NCI-H526 treated with DMSO at 0.1 percent for 48 hours (cell line): ENCODE measurements around the gene MYO1G.

Experiments
- DNase-seq: peaks from one replicate; lab custom pipeline; 2025; lab: John Stamatoyannopoulos, UW

Gene MYO1G

GRCh38 chr7:44980393-44981034 is 1.7 kb upstream of the MYO1G start:
- no peak for DNase-seq

DNA sequence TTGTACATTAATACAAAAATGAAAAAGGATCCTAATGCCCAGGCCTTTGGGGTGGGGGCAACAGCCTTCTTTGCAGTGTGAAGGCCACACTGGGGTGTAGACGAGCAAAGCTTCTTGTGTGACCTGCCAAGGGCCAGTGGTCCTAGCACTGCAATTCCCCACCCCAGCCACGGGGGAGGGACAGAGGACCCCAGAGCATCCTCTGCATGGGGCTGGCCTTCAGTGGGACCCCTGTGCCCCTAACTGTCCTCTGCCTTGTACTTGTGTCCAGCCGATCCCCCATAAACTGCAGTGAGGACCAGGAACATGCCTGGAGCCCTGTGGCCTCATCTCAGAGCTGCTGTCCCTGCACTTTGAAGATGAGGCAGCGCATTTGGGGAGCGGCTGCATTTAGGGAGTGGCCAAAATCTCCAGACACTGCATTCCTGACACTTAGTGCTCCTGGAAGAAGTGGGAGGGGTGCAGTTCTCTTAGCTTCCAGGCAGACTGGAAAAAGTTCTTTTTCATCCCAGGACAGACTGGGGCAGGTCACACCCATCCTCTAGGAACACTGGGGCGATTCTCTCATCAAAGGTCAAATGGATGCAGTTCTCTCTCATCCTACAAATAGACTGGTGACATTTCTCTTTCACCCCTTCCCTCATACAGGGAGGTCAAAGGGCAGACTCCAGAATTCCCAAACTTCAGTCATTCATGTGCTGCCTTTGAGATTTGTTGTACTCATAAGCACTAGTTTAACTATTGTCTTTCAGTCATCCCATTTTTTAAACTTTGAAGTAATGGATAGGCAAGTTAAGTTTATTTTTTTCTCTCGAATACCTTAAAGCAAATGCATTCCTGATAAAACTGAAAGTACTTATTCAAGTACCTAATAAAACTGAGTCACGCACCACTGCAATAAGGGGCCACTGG is 922 bp upstream of the MYO1G start:
- no peak for DNase-seq

DNA sequence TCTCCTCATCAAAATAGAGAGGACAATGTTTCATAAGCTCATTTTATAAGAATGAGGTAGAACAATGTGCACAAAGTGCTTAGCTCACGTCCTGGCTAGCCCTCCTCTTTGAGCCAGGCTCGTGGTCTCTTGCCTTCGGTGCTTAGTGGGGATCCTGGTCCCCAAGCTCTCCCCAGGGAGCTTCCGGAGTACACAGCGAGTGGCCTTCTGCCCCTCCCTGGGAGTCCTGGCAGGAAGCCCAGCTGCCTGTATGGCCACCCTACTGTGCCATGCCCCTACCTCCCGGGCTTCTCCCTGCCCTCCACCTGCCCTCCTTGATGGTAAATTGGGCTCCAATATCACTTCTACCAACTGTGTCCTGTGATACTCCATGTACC is 868 bp downstream of the MYO1G start:
- DNase-seq: no peak

DNA sequence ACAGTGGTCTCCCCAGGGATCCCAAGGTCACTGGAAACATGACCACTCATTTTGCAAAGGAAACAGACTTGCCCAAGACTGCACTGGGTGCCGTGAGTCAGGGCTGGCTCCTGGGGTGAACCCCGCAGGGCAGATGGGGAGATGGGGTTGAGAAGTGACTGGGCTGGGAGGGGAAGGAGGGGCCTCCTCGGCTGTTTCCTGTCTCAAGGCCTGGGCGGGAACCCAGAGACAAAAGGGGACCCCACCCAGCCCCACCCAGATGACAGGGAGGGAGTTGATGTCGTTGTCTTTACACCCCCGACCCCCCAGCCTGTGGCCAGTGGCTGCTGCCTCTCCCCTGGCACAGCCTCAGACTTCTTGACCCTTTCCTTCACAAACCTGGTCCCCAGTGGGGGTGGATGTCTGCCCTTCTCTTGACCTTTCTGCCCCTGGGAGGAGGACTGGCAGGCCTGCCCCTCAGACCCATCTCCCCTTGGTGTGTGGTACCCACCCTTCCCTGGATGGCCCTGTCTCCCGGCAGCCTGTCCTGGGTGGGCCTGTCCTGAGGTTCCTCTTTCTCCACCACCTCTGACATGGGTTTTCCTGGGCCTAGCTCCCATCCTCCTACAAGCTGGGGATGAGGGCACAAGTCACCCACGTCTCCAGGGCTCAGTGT is 1.4 kb downstream of the MYO1G start:
- no peak for DNase-seq

DNA sequence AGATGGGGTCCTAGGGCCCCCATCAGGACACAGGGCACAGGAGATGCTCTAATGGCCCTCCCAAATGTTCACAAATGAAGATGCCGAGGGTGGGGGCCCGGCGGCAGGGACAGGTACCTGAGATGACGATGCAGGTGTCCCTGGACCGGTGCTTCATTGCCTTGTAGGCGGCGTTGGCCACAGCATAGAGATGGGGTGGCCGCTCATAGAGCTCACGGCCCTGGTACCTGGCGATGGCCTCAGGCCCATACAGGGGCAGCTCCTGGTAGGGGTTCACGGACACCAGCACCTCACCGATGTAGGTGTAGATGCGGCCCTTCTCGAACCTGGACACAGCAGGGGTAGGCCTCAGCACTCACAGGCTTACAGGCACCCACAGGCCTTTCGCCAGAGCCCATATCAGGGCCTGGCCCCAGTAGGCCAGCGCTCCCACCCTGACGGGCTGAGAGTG is 2.0 kb downstream of the MYO1G start:
- no peak for DNase-seq

GRCh38 chr7:44976040-44976745 is 2.6 kb downstream of the MYO1G start:
- no peak for DNase-seq

DNA sequence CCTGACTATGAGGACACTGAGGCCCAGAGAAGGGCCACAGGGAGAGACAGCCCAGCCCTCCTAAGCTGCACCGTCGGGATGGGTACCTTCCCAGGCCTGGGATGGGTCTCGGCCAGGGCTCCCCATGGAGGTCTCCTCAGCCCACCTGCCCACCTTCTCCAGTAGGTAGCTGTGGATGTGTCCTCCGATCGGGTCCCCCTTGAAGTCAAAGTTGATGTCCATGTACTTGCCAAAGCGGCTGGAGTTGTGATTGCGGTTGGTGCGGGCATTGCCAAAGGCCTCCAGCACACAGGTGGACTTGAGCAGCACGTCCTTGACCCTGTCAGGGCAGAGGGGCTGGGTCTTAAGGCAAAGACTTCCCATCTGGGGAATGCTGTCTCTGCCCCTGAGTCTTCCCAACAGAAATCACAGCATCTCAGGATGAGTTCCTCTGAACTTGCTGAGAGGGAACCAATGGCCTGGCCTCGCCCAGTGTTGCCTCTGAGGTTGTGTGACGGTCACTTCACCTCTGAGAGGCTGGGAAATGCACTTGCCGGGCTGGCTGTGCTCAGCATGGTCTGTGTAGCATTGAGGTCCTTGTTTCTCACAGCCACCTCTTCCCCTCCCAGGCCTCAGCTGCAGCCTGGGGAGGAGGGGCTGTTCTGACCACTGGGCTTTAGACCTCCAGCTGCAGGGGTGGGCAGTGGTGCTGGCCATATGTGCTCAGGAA is 3.3 kb downstream of the MYO1G start:
- no peak for DNase-seq

- DNase-seq: no peak
These were observed 4.3 kb downstream of the MYO1G start for GRCh38 chr7:44974549-44974948.

DNA sequence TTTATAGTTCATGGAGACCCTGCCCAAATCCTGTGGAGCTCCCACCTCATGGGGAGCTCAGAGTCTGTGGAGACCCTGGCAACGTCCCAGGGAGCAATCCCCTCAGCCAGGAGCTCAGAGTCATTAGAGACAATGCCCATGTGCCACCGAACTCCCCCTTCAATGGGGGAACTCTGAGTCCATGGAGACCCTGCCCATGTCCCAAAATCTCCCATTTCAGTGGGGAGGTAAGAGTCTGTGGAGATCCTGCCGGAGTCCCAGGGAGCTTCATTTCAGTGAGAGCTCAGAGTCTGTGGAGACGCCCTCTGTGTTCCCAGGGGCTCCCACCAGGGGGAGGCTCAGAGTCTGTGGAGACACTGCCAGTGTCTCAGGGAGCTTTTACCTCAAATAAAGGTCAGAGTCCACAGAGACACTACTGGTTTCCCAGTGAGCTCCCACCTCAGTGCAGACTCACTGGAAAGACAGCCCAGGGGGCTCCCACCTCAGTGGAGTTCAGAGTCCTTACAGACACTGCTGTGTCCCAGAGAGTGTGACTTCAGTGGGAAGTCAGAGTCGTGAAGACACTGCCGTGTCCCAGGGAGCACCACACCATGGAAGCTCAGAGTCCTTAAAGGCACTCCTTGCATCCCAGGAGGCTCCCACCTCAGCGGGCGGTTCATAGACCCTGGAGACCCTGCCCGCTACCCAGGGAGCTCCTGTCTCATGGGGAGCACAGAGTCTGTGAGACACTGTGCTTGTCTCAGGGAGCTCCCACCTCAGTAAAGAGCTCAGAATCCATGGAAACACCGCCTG is 5.0 kb downstream of the MYO1G start:
- no peak for DNase-seq

GRCh38 chr7:44972562-44972961 is 6.3 kb downstream of the MYO1G start:
- no peak for DNase-seq

- no peak for DNase-seq
These were observed 6.8 kb downstream of the MYO1G start for GRCh38 chr7:44971902-44972441.

DNA sequence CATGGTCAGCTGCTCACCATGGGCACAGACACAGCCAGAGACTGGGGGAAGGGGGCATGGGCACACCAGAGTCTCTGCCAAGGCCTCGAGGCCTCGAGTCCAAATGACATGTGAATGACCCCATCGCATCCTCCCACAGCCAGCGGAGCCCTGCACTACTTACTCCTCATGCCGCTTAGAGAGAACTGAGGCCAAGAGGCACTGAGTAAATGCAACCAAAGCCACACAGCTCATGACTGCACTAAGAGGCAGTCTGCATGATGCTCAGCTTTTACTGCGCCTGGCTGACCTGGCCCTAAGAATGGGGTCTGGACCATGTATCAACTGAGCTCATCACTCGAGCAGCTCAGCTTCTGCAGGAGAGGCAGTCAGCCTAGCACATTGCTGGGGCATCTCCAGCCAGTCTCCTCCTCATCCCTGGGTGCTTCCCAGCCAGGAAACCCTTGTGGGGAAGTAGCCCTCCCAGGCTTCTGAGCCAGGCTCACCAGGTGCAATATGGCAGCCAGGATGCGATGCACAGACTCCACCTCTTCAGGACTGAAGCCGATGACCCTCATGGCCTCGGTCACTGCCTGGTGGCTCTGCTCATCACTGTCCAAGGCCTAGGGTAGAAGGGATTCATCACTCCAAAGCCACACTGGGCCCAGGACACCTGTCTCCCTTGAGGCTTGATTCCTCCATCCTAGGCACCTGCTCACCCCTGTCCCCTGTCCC is 7.5 kb downstream of the MYO1G start:
- DNase-seq: no peak

GRCh38 chr7:44970523-44971051 is 8.2 kb downstream of the MYO1G start:
- DNase-seq: no peak

DNA sequence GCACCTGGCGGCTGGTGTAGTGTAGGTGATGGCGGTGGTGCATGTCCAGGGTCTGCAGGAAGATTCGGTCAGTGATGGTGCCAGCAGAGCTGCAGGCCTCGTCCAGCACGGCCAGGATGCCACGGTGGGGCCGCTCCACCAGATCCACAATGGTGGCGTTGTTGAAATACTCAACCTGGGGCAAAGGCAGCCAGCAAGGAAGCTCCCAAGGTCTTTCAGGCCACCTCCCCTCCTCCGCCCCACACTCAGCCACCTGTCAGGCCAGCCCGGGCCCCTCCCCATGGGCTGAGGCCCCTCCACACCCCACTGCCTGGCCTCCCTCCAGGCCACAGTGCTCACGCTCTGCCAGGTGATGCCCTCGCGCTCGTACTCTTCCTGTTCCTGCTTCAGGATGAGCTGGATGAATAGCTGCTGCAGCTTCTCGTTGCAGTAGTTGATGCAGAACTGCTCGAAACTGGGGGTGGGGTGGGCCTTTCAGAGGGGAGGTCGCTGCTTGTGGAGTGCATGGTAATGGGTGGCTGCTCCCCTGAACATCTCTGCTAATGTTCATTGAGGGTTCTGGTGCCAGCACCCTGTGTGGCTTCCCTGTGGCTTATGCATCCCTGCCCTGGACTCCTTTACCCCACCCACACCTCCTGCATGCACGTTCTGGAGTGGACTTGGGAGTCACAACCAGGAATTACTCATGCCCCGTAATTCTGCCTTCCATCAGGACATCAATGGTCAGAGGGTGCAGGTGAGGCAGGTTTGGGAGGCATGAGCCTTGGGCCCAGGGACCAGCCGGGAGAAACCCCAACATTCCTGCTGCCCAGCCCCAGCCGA is 8.9 kb downstream of the MYO1G start:
- DNase-seq: no peak

- DNase-seq: no peak
These were observed 9.6 kb downstream of the MYO1G start for GRCh38 chr7:44969049-44969700.

DNA sequence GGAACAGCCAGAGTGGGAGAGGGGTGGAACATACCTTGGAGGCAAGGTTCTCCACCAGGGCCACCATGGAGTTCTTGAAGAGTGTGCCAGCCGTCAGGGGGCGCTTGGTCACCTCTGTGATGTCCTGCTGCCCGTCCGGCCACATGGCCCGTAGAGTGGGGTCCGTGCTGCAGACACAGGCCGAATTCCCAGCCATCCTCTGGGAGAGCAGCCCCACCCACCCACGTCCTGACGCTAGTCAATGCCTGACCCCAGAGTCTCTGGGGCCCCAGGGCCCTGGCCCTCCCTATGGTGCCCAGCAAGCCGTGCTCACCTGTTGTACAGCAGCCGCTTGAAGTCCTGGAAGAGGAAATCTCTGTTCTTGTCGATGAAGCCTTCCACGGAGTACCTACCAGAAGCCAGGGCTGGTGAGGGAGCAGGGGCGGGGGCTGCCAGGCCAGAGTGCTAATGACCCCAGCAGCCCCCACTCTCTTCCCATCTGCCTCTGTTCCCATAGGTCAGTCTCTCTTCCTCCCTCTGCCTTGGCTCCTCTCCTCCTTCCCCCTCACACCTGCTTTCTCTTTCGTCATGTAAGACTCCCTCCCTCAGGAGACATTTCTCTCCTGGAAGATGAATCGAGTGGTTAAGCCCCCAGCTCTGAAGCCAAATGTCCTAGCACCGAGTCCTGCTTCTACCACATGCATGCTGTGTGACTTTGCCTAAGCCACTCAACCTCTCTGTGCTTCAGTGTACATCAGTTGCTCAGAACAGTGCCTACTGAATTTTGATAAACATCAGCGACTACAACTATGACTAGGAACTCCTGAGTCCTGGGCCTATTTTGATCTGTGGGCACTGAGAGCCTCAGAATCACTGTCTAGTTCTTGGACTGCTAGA is 11.0 kb downstream of the MYO1G start:
- no peak for DNase-seq
